Liver (tissue), 3 donors: ENCODE data around the gene NPIPA5.

Experiments used
- CTCF ChIP-seq: fragments of 150-350 bp; IDR thresholded peaks from 2 replicates; pipeline ENCODE4 v1.5.1; 2017; ENCODE audit warnings: improper control_type of control experiment, low read depth, low read length; ENCODE audit not compliant: missing input control
- FOXA1 ChIP-seq: IDR thresholded peaks from 2 replicates; pipeline ENCODE4 v1.6.1; 2016; ENCODE audit warnings: antibody characterized with exemption
- FOXA2 ChIP-seq: IDR thresholded peaks from 2 replicates; pipeline ENCODE4 v1.6.1; 2016; ENCODE audit warnings: antibody characterized with exemption
- GABPA ChIP-seq, 2 donors: IDR thresholded peaks in 1 of 2; conservative IDR thresholded peaks in 1 of 2; 2 replicates each; pipeline ENCODE4 v1.6.1; 2016; ENCODE audit warnings: antibody characterized with exemption in 2 of 2, mild to moderate bottlenecking in 1 of 2, moderate library complexity in 1 of 2
- HNF4A ChIP-seq, 2 donors: conservative IDR thresholded peaks; 2 replicates each; pipeline ENCODE4 v1.6.1; 2016; ENCODE audit warnings: antibody characterized with exemption in 2 of 2, mild to moderate bottlenecking in 2 of 2
- HNF4G ChIP-seq: IDR thresholded peaks from 2 replicates; pipeline ENCODE4 v1.6.1; 2016; ENCODE audit warnings: antibody characterized with exemption
- JUND ChIP-seq, 2 donors: IDR thresholded peaks; 2 replicates each; pipeline ENCODE4 v1.6.1; 2016; ENCODE audit warnings: antibody characterized with exemption in 2 of 2
- MAX ChIP-seq: IDR thresholded peaks from 2 replicates; pipeline ENCODE4 v1.6.1; 2016; ENCODE audit warnings: antibody characterized with exemption
- SP1 ChIP-seq: IDR thresholded peaks from 2 replicates; pipeline ENCODE4 v1.6.1; 2018; ENCODE audit warnings: antibody characterized with exemption, mild to moderate bottlenecking
- TAF1 ChIP-seq: conservative IDR thresholded peaks from 2 replicates; pipeline ENCODE4 v1.6.1; 2016; ENCODE audit warnings: antibody characterized with exemption, mild to moderate bottlenecking
- YY1 ChIP-seq: IDR thresholded peaks from 2 replicates; pipeline ENCODE4 v1.6.1; 2016; ENCODE audit warnings: antibody characterized with exemption, mild to moderate bottlenecking
- TF ChIP-seq, protein P1 (sequence below): IDR thresholded peaks from 2 replicates; pipeline ENCODE4 v1.6.1; 2016; ENCODE audit warnings: antibody characterized with exemption, mild to moderate bottlenecking
- donor health status: healthy.
- donor health status: healthy.

GRCh38 chr16:15399317-15399716 is 21.2 kb upstream of the NPIPA5 start:
- no peak for TF ChIP-seq TAF1
- TF ChIP-seq CTCF: no peak
- TF ChIP-seq SP1: no peak
- no peak for TF ChIP-seq MAX
- TF ChIP-seq, protein P1, sequence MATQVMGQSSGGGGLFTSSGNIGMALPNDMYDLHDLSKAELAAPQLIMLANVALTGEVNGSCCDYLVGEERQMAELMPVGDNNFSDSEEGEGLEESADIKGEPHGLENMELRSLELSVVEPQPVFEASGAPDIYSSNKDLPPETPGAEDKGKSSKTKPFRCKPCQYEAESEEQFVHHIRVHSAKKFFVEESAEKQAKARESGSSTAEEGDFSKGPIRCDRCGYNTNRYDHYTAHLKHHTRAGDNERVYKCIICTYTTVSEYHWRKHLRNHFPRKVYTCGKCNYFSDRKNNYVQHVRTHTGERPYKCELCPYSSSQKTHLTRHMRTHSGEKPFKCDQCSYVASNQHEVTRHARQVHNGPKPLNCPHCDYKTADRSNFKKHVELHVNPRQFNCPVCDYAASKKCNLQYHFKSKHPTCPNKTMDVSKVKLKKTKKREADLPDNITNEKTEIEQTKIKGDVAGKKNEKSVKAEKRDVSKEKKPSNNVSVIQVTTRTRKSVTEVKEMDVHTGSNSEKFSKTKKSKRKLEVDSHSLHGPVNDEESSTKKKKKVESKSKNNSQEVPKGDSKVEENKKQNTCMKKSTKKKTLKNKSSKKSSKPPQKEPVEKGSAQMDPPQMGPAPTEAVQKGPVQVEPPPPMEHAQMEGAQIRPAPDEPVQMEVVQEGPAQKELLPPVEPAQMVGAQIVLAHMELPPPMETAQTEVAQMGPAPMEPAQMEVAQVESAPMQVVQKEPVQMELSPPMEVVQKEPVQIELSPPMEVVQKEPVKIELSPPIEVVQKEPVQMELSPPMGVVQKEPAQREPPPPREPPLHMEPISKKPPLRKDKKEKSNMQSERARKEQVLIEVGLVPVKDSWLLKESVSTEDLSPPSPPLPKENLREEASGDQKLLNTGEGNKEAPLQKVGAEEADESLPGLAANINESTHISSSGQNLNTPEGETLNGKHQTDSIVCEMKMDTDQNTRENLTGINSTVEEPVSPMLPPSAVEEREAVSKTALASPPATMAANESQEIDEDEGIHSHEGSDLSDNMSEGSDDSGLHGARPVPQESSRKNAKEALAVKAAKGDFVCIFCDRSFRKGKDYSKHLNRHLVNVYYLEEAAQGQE: no peak
- no peak for TF ChIP-seq FOXA1
- no peak for TF ChIP-seq JUND (IDR thresholded peaks at IDR 0.05)
- TF ChIP-seq HNF4G: no peak
- no peak for TF ChIP-seq GABPA (IDR thresholded peaks at IDR 0.05 in 1 of 2, conservative IDR thresholded peaks at IDR 0.05 in 1 of 2)
- no peak for TF ChIP-seq HNF4A (conservative IDR thresholded peaks at IDR 0.05)
- no peak for TF ChIP-seq YY1
- TF ChIP-seq FOXA2: no peak
